Subcutaneous abdominal adipose tissue (tissue), 5 donors: ENCODE results near the gene VPREB1.
"Not testable (repeated sequence)": the region's sequence is repeated elsewhere in the genome, so short reads cannot be mapped to it uniquely, and the experiment has no call there.

Experiments used
- H3K27ac ChIP-seq: one replicate; pipeline ENCODE4 v1.7.0; 2013; ENCODE audit warnings: low read depth, mild to moderate bottlenecking, inconsistent platforms, low read length, moderate library complexity
- H3K27me3 ChIP-seq, 5 donors: one replicate each; pipeline ENCODE4 v1.7.0; 2013; ENCODE audit warnings: low read length in 5 of 5, inconsistent platforms in 1 of 5; ENCODE audit not compliant: control insufficient read depth in 5 of 5, insufficient read depth in 4 of 5
- H3K36me3 ChIP-seq, 5 donors: one replicate each; pipeline ENCODE4 v1.7.0; 2013; ENCODE audit warnings: low read length in 5 of 5; ENCODE audit not compliant: control insufficient read depth in 5 of 5, insufficient read depth in 5 of 5
- H3K4me1 ChIP-seq, 5 donors: one replicate each; pipeline ENCODE4 v1.7.0; 2013; ENCODE audit warnings: low read length in 5 of 5, mild to moderate bottlenecking in 3 of 5, moderate library complexity in 1 of 5; ENCODE audit not compliant: control insufficient read depth in 5 of 5, insufficient read depth in 5 of 5
- H3K4me3 ChIP-seq, 5 donors: one replicate each; pipeline ENCODE4 v1.7.0; 2013; ENCODE audit warnings: low read length in 5 of 5, low read depth in 1 of 5
- H3K9ac ChIP-seq, 5 donors: one replicate each; pipeline ENCODE4 v1.7.0; 2013; ENCODE audit warnings: low read length in 5 of 5, mild to moderate bottlenecking in 4 of 5, moderate library complexity in 3 of 5
- H3K9me3 ChIP-seq, 5 donors: one replicate each; pipeline ENCODE4 v1.7.0; 2013; ENCODE audit warnings: low read length in 5 of 5; ENCODE audit not compliant: control insufficient read depth in 5 of 5
- donor health status: healthy.
- donor health status: healthy.
- donor health status: healthy.
- donor health status: healthy.
- donor health status: healthy.

VPREB1 gene

DNA sequence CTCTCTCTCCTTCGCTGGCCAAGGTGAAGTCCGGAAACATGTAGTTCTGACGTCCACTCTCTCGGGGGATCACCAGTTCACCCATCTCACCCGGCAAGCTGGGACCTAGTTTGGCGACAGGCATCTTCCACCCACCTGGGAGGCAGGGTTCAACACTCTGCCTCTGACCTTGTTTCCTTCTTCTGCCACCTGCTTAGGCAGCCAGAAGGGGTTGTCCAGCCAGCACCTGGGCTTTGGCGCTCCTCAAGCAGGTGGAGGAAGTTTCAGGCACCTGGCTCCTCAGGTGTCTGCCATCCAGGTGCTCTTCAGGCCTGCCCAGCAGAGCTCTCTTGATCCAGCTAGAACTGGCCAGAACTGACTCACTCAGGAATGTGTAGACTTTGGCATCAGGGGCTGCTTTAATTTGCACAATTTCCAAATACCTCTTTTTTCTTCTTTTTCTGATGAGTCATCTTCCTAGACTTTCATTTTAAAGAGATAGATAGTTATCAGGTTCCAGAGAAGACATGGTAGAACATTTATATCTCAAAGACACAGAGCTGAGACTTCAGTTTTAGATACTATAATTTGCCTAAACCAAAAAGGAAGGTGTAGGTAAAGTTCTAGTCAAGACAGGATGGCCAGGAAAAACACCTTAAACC lies 25.6 kb downstream of the VPREB1 start:
- not testable (repeated sequence) for H3K4me3 ChIP-seq, H3K27ac ChIP-seq, H3K9ac ChIP-seq, H3K36me3 ChIP-seq, H3K9me3 ChIP-seq, H3K27me3 ChIP-seq, H3K4me1 ChIP-seq

DNA sequence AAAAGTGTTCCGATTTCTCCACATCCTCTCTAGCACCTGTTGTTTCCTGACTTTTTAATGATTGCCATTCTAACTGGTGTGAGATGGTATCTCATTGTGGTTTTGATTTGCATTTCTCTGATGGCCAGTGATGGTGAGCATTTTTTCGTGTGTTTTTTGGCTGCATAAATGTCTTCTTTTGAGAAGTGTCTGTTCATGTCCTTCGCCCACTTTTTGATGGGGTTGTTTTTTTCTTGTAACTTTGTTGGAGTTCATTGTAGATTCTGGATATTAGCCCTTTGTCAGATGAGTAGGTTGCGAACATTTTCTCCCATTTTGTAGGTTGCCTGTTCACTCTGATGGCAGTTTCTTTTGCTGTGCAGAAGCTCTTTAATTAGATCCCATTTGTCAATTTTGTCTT lies 32.8 kb downstream of the VPREB1 start:
- H3K27me3 ChIP-seq, H3K36me3 ChIP-seq, H3K9ac ChIP-seq, H3K4me3 ChIP-seq, H3K4me1 ChIP-seq, H3K27ac ChIP-seq, H3K9me3 ChIP-seq: not testable (repeated sequence)

DNA sequence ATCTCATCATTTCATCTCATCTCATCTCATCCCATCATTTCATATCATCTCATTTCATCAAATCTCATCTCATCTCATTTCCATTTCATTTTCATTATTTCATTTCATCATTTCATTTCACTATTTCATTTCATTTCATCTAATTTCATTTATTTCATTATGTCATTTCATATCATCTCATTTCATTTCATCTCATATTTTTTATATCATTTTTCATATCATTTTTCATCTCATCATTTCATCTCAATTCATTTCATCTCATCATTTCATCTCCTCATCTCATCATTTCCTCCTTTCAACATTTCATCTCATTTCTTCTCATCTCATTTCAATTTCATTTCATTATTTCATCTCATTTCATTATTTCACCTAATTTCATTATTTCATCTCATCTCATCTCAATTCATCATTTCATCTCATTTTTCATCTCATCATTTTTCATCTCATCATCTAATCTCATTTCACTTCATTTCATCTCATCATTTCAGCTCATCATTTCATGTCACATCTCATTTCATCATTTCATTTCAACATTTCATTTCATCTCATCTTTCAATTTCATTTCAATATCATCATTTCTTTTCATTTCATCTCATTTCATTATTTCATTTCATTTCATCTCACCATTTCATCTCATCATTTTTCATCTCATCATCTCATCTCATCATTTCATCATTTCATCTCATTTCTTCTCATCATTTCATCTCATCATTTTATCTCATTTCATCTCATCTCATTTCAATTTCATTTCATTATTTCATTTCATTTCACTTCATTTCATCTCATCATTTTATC lies 40.6 kb downstream of the VPREB1 start:
- H3K36me3 ChIP-seq, H3K27ac ChIP-seq, H3K27me3 ChIP-seq, H3K4me3 ChIP-seq, H3K4me1 ChIP-seq, H3K9ac ChIP-seq, H3K9me3 ChIP-seq: not testable (repeated sequence)

- H3K9me3 ChIP-seq, H3K27me3 ChIP-seq, H3K27ac ChIP-seq, H3K4me1 ChIP-seq, H3K4me3 ChIP-seq, H3K36me3 ChIP-seq, H3K9ac ChIP-seq: not testable (repeated sequence)
These were observed 42.0 kb downstream of the VPREB1 start for GRCh38 chr22:22286390-22287105.

DNA sequence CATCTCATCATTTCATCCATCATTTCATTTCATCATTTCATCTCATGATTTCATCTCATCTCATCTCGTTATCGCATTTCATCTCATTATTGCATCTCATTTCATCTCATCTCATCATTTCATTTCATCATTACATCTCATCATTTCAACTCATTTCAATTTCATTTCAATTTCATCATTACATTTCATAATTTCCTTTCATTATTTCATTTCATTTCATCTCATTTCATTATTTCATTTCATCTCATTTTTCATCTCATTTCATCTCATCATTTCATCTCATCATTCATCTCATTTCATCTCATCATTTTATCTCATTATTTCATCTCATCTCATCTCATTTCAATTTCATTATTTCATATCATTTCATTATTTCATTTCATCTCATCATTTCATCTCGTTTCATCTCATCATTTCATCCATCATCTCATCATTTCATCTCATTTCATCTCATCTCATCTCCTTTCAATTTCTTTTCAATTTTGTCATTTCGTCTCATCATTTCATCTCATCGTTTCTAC lies 42.6 kb downstream of the VPREB1 start:
- not testable (repeated sequence) for H3K4me3 ChIP-seq, H3K36me3 ChIP-seq, H3K9me3 ChIP-seq, H3K27me3 ChIP-seq, H3K4me1 ChIP-seq, H3K27ac ChIP-seq, H3K9ac ChIP-seq

DNA sequence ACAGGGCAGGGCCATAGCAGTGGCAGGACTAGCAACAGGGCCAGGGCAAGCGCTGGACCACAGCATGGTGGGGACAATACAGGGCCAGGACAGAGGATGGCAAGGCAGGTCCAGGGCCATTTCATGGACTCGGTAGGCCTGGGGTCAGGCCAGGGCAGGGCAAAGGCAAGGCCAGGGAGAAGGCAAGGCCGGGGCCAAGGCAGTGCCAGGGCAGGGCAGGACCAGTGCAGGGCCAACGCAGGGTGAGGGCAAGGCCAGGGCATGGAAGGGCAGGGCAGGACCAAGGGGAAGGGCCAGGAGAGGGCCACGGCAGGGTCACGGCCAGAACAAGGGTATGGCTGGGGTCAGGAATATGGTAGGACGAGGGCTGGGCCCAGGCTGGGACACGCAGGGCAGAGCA lies 45.1 kb downstream of the VPREB1 start:
- not testable (repeated sequence) for H3K4me3 ChIP-seq, H3K27ac ChIP-seq, H3K4me1 ChIP-seq, H3K9ac ChIP-seq, H3K27me3 ChIP-seq, H3K9me3 ChIP-seq
- H3K36me3 ChIP-seq, result peaks cover 0 to 25% (median 9%) of the 10 kb centered on the region in 5 donors

GRCh38 chr22:22291129-22291806 lies 46.7 kb downstream of the VPREB1 start:
- H3K36me3 ChIP-seq, result peaks cover 0 to 26% (median 9%) of the 10 kb centered on the region in 5 donors
- not testable (repeated sequence) for H3K4me1 ChIP-seq, H3K27me3 ChIP-seq, H3K9ac ChIP-seq, H3K9me3 ChIP-seq, H3K4me3 ChIP-seq, H3K27ac ChIP-seq

GRCh38 chr22:22292656-22293055 lies 48.1 kb downstream of the VPREB1 start:
- not testable (repeated sequence) for H3K9ac ChIP-seq, H3K9me3 ChIP-seq, H3K27me3 ChIP-seq

DNA sequence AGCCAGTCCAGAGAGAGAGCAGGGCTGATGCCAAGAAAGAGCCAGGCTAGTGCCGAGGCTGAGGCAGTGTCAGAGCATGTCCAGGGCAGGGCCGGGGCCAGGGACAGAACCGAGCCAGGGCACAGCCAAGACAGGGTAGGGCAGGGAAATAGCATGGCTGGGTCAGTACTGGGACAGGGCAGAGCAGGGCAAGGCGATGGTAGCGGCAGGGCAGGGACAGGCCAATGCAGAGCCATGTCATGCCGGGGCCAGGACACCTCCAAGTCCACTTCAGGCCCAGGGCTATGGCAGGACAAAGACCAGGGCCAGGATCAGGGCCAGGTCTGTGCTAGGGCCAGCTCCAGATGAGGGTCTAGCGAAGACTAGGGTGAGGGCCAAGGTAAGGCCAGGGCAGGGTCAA lies 48.9 kb downstream of the VPREB1 start:
- H3K9me3 ChIP-seq, H3K4me3 ChIP-seq, H3K4me1 ChIP-seq, H3K27ac ChIP-seq, H3K27me3 ChIP-seq, H3K9ac ChIP-seq: not testable (repeated sequence)
- H3K36me3 ChIP-seq, result peaks cover 0 to 26% (median 9%) of the 10 kb centered on the region in 5 donors

More at GRCh38 chr22:22292656-22293055, 48.1 kb downstream of the VPREB1 start:
- H3K27ac ChIP-seq, H3K4me1 ChIP-seq, H3K4me3 ChIP-seq: not testable (repeated sequence)
- H3K36me3 ChIP-seq, result peaks cover 0 to 26% (median 9%) of the 10 kb centered on the region in 5 donors

DNA sequence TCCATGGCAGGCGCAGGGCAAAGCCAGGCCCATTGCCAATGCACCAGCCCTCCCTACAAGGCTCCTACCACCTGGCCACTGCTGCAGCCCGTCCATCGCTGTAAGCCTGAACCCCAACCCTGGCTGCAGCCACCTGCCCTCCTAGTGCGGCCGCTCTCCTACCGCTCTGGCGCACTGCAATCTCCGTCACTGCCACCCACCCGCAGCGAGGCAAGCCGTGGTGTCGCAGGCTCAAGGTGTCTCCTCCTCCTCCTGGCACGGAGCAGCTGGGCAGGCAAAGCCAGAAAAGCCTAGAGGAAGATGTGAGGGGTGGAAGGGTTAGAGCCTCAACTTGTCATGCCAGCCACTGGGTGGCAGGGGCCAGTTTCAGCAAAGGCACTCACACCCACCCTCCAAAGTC lies 50.1 kb downstream of the VPREB1 start:
- H3K27me3 ChIP-seq, H3K4me3 ChIP-seq, H3K9ac ChIP-seq, H3K4me1 ChIP-seq, H3K27ac ChIP-seq, H3K9me3 ChIP-seq: not testable (repeated sequence)
- peaks cover 0 to 26% (median 9%) of the 10 kb centered on the region in 5 donors for H3K36me3 ChIP-seq
